Nephron (organoid): ENCODE measurements around the gene SH3BGRL2.

Experiments used
- H3K27ac Mint-ChIP-seq, 3 experiments: 2 replicates each; pipeline ENCODE4 v1.8.0; 2020; ENCODE audit warnings: mixed read lengths in 3 of 3, mild to moderate bottlenecking in 2 of 3, moderate library complexity in 1 of 3
- H3K27me3 Mint-ChIP-seq: 2 replicates; pipeline ENCODE4 v1.8.0; 2021; ENCODE audit warnings: low read depth, mild to moderate bottlenecking, moderate library complexity, mixed read lengths
- H3K36me3 Mint-ChIP-seq: 2 replicates; pipeline ENCODE4 v1.8.0; 2020; ENCODE audit warnings: low read depth, mixed read lengths
- H3K4me1 Mint-ChIP-seq: 2 replicates; pipeline ENCODE4 v1.8.0; 2020; ENCODE audit warnings: mixed read lengths
- H3K4me3 Mint-ChIP-seq, 3 experiments: 2 replicates each; pipeline ENCODE4 v1.8.0; 2020; ENCODE audit warnings: mild to moderate bottlenecking in 3 of 3, mixed read lengths in 3 of 3, moderate library complexity in 2 of 3
- H3K9me3 Mint-ChIP-seq: 2 replicates; pipeline ENCODE4 v1.8.0; 2020; ENCODE audit warnings: mixed read lengths
- TF ChIP-seq, protein P1 (sequence below), 3 experiments: fragments of 200-600 bp; sonication (generic); IDR thresholded peaks; one replicate each; pipeline ENCODE4 v1.5.0; 2021; ENCODE audit warnings: antibody characterized with exemption in 3 of 3; ENCODE audit not compliant: unreplicated experiment in 3 of 3

Gene SH3BGRL2

DNA sequence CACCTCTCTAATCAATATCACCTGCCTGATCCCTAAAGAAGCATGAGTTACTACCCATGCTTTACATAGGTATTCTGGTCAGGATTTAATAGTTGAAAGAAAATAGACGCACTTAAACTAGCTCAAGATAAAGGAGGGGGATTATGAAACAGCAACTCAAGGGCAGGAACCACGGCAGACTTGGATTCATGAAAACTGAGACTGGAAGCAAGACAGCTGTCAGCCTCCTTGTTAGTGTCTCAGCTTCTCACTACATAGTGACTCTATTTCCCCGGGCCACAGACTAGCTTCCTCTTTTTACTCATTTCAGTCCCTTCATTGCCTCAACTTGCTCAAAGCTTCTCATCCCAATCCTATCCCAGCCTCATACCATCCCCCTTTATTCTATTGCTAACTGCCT, 4.3 kb upstream of the SH3BGRL2 start:
- H3K9me3 Mint-ChIP-seq = no peaks in the 10 kb centered on the region
- no peak overlapping the region for H3K4me3 Mint-ChIP-seq
- no peaks in the 10 kb centered on the region for H3K36me3 Mint-ChIP-seq
- peaks cover 11% of the 10 kb centered on the region for H3K4me1 Mint-ChIP-seq
- TF ChIP-seq, protein P1, sequence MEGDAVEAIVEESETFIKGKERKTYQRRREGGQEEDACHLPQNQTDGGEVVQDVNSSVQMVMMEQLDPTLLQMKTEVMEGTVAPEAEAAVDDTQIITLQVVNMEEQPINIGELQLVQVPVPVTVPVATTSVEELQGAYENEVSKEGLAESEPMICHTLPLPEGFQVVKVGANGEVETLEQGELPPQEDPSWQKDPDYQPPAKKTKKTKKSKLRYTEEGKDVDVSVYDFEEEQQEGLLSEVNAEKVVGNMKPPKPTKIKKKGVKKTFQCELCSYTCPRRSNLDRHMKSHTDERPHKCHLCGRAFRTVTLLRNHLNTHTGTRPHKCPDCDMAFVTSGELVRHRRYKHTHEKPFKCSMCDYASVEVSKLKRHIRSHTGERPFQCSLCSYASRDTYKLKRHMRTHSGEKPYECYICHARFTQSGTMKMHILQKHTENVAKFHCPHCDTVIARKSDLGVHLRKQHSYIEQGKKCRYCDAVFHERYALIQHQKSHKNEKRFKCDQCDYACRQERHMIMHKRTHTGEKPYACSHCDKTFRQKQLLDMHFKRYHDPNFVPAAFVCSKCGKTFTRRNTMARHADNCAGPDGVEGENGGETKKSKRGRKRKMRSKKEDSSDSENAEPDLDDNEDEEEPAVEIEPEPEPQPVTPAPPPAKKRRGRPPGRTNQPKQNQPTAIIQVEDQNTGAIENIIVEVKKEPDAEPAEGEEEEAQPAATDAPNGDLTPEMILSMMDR (IDR thresholded peaks at IDR 0.05; ENCODE audit: unreplicated experiment in 3 of 3) = no peak
- no peak overlapping the region for H3K27ac Mint-ChIP-seq
- peaks cover 15% of the 10 kb centered on the region for H3K27me3 Mint-ChIP-seq

GRCh38 chr6:79627422-79627821, 3.7 kb upstream of the SH3BGRL2 start:
- Mint-ChIP-seq H3K4me1 (peaks cover 14% of the 10 kb centered on the region), H3K36me3 (no peaks in the 10 kb centered on the region), H3K27me3 (peaks cover 15% of the 10 kb centered on the region), H3K9me3 (no peaks in the 10 kb centered on the region), H3K27ac (no peak overlapping the region), H3K4me3 (no peak overlapping the region)
- TF ChIP-seq, protein P1 (IDR thresholded peaks at IDR 0.05; ENCODE audit: unreplicated experiment in 3 of 3) = no peak

GRCh38 chr6:79628466-79629288, 2.5 kb upstream of the SH3BGRL2 start:
- Mint-ChIP-seq H3K27ac (no peak overlapping the region), H3K4me3 (no peak overlapping the region), H3K36me3 (no peaks in the 10 kb centered on the region), H3K4me1 (peaks cover 14% of the 10 kb centered on the region), H3K9me3 (no peaks in the 10 kb centered on the region), H3K27me3 (peaks cover 15% of the 10 kb centered on the region)
- TF ChIP-seq, protein P1 (IDR thresholded peaks at IDR 0.05; ENCODE audit: unreplicated experiment in 3 of 3) = no peak

DNA sequence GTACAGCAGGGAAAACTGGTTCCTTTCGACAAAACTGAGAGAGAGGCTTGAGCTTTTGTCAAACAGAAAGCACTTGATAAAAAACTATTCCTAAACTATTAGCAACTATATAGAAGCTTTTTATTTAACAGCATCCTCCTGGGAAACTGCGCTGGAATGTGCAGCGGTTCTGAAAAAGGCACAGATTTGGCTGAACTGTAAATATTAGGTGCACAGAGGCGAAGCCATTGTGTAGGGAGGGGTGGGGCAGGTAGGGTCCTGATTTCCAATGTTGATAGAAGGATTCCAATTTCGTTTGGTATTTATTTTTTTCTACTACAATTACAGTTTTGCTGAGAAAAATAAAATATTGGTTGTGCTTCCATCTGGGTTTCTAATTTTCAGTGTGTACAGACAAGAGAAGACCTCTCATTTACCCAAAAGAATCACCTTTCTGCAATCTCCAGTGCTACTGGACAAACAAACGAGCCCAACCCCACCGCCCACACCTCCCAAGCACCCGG, 698 bp upstream of the SH3BGRL2 start:
- Mint-ChIP-seq H3K9me3 (no peaks in the 10 kb centered on the region), H3K27ac (peak overlapping the region; percentile 18 to 80 (median 50)), H3K36me3 (no peaks in the 10 kb centered on the region), H3K27me3 (peaks cover 15% of the 10 kb centered on the region), H3K4me1 (peaks cover 19% of the 10 kb centered on the region), H3K4me3 (peak overlapping the region; percentile 93 to 94 (median 93))
- TF ChIP-seq, protein P1 (IDR thresholded peaks at IDR 0.05; ENCODE audit: unreplicated experiment in 3 of 3) = no peak

DNA sequence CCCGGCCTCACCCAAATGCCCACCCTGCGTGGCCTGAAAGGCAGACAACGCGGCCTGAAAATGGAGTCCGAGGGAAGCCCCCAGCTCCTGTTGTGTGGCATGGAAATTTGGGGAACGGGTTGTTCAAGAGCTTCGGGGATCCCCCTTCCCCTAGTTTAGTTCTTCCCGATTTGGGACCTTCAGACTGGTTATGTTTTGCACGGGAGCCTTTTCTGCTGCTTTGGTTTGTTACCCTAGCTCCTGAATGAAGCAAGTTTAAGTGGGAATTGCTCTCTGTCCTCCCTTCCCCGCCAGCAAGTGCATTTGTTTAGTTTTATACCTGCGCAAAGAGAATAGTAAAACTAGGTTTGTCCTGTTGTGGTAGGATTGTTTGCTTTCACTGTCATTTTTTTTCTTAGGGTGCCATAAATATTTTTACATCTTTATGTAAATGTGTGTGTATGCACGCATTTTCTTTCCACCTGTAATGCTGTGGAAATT, 604 bp downstream of the SH3BGRL2 start:
- H3K4me1 Mint-ChIP-seq = peaks cover 19% of the 10 kb centered on the region
- H3K27ac Mint-ChIP-seq = peak overlapping the region; percentile 57 to 79 (median 67)
- peaks cover 15% of the 10 kb centered on the region for H3K27me3 Mint-ChIP-seq
- H3K36me3 Mint-ChIP-seq = no peaks in the 10 kb centered on the region
- peak overlapping the region; percentile 93 to 94 (median 93) for H3K4me3 Mint-ChIP-seq
- TF ChIP-seq, protein P1 (IDR thresholded peaks at IDR 0.05; ENCODE audit: unreplicated experiment in 3 of 3) = no peak
- H3K9me3 Mint-ChIP-seq = no peaks in the 10 kb centered on the region
